Raji (cell line): ENCODE data around the gene ALKBH8.

Source experiments
- POLR2A ChIP-seq: IDR thresholded peaks from 2 replicates; pipeline ENCODE4 v1.6.1; 2011; ENCODE audit warnings: low read depth, low read length, control low read depth; ENCODE audit not compliant: insufficient read depth

ALKBH8 gene, protein sequence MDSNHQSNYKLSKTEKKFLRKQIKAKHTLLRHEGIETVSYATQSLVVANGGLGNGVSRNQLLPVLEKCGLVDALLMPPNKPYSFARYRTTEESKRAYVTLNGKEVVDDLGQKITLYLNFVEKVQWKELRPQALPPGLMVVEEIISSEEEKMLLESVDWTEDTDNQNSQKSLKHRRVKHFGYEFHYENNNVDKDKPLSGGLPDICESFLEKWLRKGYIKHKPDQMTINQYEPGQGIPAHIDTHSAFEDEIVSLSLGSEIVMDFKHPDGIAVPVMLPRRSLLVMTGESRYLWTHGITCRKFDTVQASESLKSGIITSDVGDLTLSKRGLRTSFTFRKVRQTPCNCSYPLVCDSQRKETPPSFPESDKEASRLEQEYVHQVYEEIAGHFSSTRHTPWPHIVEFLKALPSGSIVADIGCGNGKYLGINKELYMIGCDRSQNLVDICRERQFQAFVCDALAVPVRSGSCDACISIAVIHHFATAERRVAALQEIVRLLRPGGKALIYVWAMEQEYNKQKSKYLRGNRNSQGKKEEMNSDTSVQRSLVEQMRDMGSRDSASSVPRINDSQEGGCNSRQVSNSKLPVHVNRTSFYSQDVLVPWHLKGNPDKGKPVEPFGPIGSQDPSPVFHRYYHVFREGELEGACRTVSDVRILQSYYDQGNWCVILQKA

DNA sequence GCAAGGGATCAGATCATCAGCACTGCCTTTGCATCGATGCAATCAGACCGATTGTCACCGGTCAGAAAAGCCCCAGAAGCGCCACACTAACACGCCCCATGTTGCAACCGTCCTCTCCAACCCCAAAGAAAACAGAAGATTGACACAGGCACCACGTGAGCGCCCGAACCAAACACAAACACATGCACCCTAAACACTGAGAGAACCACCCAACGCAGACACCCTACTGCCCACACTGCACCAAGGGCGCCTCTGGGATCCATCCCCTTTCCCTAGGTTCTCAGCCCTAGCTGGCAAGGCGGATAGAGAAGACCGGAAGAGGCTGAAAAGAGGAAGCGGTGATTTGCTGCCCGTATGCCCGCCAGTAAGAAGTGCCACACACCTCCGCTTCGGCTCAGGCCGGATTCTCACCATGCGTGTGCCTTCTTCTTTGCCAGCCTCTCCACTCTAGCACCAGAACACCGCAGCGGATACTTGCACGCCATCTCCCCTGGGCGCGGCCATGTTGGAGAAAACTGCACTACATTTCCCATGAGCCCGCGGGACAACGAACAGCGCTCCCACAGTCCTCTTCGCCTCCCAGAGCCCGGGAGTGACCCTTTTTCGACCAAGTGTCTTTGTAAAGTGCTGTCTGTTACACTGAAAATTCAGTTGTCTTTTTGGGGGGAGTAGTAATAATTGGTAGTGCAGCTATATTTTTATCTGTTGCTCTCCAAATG, at the start of gene ALKBH8:
ALKBH8 (minus strand) TSS at position 517 of the 719 bp plus-strand sequence. CDS start 4,842 bp downstream, outside the sequence.
- TF ChIP-seq POLR2A, result peak; percentile 81

DNA sequence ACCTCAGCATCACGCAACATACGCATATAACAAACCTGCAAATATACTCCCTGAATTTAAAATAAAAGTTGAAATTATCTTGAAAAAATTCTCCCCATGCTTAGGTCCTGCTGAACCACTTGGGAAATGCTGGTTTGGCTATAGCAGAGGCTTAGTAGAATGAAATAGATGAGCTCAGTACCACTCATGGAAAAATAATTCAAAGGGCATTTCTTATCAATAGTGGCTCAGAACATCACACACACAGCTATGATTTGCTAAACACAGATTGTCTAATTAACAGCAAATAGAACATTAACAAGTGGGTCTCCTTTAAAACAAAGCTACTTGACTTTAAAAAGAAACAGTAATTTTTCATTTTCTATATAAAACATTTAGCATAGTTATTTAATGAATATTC, 46.9 kb upstream of the ALKBH8 start:
- no peak for TF ChIP-seq POLR2A

DNA sequence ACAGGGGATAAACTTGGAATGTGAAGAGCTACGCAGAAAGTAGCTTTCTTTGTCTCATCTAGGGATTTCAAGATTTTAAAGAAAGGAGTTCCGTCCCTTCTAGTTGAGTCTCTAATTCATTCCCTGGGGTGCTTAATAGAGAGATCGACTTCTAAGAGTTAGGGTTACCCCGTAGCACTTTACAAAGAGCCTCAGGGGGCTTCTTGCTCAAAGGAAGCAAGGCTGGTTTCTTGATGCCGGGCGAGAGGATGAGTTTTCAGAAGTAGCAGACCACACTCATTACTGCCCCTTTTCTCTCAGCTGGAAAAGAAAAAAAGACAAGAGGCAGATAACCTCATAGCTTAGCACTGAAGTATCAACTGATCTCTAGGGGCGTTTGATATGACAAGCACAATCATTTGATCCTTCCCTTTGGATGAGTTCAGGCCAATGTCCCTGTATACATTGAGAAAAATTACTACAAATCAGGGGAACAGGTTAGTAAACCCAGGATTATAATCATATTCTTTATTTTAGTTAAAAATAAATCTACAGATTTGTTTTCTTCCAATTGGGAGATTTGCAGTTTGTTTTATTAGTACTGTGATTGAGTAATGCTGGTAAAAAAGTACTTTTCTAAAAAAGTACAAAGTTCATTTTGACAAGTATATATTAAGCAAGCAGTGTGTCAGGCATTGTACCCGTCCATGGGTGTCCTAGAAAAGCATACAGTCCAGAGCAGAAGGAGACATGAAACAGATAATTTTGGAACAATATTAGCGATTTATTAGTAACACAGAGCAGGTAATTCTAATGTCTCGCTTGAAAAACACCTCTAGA, 44.1 kb upstream of the ALKBH8 start:
- no peak for TF ChIP-seq POLR2A

DNA sequence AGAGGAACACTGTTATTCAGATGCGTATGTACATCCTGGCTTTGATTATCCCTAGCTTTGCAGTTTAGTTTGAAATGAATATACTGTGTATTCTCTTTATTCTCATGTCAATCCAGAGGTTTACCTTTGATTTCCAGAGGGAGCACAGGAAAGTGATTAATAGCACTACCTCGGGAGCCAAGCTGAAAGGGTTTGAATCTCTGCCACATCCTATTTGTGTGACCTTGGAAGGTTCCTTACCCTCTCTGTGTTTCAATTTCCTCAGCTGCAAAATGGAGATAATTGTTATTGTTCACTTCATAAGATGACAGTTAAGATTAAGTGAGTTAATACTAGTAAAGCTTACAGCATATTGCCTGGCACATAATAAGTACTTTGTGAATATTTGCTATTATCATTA, 43.3 kb upstream of the ALKBH8 start:
- no peak for TF ChIP-seq POLR2A

DNA sequence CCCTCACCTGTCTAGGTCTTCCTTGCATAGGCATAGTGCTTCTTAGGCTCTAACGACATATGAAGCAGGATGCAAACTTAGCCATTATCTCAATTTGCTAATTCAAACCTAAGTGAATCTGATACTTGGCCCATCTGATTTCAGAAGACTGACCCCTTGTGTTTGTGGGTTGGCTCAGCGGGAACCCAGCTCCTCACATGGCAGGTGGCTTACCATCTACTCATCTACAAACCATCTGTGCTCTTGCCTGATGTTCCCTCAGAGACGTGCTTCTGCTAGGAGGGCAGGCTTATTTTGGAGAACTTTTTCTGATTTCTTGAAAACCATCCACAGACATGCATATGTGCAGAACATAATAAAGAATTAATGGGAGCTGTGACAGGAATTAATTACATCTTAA, 40.6 kb upstream of the ALKBH8 start:
- TF ChIP-seq POLR2A, result no peak

DNA sequence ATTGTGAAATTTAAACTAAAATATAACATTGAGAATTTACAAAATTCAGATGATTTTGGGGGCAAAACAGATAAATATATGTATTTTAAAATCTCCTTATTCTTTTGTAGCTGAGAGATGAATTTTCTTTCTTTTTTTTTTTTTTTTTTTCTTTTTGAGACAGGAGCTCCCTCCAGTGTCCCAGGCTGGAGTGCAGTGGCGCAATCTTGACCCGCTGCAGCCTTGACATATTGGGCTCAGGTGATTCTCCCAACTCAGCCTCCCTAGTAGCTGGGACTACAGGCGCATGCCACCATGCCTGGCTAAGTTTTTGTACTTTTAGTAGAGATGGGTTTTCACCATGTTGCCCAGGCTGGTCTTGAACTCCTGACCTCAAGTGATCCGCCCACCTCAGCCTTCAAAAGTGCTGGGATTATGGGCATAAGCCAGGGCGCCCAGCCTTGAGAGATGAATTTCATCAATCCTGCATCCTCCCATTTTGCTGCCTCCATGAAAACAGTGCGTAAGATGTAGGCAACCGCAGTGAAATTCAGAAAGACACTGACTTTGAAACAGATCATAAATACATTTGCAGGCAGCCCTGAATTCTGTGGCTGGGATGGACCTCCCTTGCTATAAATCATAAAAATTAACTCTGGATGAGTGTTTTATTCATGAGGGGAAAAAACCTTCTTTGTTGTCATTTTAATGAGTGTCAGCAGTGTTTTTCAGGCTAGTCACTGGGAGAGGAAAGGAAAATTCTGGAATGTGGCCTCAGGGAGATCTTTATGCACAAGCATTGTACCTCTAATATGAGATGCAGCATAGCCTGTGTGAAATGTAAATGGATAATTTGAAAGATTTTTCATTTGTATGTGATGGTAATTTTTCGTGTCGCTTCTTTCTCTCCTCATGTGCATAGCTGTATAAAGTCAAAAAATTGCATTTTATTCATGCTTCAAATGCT, 39.8 kb upstream of the ALKBH8 start:
- no peak for TF ChIP-seq POLR2A

DNA sequence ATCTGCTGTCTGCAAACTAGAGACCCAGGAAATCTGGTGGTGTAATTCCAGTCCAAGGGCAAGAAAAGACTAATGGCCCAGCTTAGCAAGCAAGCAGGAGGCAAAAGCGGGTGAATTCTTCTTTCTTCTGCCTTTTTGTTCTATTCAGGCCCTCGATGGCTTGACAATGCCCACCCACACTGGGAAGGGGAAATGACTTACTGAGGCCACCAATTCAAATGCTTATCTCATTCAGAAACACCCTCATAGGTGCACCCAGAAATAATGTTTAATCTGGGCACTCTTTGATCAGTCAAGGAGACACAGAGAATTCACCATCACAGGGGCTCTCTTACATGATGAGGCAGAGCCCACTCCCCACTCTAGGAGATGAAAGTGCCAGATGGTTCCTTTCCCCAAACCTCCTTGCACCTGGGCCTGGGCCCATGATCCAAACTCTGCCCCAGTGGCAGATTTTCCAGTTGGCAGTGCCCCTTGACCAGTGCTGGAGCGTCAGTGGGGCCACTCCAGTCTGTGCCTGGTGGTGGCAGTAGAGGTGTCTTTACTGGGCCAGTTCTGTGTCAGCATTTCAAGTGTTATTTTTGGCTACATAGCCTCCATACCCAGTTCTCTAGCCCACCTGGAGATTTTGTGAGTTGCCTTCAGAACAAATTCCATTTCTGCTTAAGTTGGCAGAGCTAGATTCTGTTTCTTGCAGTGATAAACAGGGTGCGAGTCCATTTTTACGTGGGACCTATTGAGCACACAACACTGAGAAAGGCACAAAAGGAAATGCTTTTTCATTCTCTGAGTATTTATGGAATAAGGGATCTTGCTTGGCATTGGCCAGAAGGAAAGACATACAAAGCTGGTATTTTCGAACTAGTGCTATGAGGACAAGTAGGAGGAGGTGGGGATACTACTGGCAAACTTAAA, 32.9 kb upstream of the ALKBH8 start:
- TF ChIP-seq POLR2A, result no peak

DNA sequence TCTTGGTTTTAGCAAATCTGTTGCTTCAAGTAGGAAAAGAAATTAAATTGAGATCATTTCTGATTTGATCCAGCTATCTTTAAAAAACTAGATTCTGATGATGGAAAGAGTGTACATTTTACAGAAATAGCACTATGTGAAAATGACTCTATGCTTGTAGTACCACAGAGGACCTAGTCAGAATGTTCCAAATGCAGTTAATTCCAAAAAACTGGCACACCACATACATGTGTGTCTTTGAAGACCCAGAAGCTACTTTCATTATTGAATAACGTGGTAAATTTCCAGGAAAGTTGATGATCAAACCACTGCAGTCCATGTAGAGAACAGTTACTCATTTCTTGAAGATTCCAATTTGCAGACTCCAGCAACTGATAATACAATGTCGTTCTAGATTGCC, 29.2 kb upstream of the ALKBH8 start:
- no peak for TF ChIP-seq POLR2A

DNA sequence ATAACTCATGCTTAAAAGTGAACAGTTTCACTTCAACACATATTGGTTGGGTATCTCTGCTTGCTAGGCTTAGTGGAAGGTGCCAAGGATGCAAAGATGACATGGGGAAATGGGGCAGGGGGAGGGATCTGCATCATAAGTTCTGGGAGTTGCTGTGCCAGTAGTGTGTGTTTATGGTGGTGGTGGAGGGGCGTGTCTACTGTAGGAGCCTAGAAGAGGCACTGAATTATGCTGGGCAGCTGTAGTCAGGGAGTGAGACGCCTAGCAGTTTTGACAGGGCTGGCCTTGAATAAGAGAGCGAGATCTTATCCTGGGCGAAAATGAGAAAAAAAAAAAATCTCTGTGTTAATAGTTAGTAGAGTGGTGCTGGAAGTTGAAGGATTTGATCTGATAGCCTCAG, 28.4 kb upstream of the ALKBH8 start:
- TF ChIP-seq POLR2A, result no peak

DNA sequence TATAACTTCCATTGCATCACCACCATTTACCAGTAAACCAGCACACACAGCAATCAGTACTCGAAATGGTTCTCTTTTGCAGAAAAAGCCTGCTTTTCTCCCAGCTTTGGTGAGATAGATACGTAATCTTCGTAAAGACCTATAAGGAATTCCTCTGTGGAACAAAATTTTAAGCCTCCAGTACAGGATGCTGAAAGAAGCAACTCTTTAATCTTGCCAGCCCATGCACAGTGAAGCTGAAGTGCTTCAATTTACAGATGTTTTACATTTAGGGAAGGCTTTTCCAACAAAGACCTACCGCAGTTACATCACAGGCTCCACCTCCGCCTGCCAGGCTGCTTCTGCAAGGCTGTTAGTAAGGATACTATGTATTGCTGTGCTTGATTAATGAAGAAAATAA, 27.3 kb upstream of the ALKBH8 start:
- TF ChIP-seq POLR2A, result no peak

DNA sequence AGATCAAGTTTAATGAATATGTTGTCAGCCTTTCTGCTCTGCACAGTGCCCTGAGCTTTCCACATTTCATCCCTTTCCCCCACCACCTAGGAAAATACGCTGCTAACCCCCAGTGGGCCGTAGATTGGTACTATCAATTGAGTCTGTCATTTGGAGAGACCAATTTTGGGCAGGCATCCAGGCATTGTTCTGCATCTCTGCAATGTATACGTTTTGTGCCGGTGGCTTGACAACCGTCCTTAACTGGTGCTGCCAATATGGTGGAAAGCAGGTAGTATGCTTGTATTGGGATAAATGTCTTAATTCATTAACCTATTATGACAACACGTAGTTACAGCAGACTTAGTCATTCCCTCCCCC, 26.7 kb upstream of the ALKBH8 start:
- TF ChIP-seq POLR2A, result no peak

DNA sequence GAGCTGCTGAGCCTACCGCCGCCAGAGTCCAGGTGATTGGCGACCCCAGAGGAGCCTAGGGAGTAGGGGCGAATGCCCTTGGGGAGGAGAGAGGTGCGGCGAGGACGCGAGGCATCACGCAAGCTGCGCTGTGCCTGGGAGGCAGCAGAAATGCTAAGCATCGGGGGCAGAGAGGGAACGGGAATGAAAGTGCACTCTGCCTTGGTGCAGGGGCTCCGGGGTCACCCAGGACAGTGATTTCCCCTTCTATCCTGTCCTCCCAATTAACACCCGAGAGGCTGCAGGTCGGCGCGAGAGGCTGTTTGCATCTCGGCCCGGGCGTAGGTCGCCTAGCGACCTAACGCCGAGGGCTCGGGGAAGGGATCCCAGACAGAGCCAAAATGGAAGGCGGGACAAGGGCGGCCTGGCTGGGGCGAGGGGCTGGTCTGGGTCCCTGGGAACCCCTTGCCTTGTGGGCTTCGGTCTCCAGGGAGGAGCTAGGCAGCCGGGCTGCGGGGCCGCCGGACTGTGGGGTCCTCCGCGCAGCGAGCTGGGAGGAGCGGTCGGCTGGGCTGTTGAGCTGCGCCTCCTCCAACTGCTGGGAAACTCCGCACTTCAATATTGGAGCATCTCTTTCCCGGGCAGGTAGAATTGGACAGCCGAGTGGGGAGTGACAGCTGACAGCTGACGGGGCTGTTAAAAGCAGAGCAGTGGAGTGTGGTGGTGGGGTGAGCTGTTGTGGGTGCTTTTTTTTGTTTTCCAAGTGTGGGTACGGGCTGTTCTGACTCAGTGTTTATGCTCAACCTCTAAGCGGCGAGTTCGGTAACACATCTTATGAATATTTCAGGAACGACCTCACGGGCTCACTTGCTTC, 26.1 kb upstream of the ALKBH8 start:
- TF ChIP-seq POLR2A, result no peak
